K562 (cell line): ENCODE results near the gene SLC6A7. TPM values are rescaled to one million over a fixed set of nuclear protein-coding genes. Genes with fewer than 3 reads are reported as not detected.

Experiments used
- ATAC-seq: fragments of 200-7000 bp; cut with Tn5 transposase; 3 replicates; pipeline ENCODE4 v1.9.1; 2020; ENCODE audit warnings: moderate library complexity
- BruUV-seq: library from RNA; stranded (reverse); fragments of 400-500 nt; replicated peaks from 2 replicates; lab custom pipeline; 2021; lab: Mats Ljungman, UMichigan
- CTCF ChIA-PET: fragments of 300-600 bp; formaldehyde crosslinking; extraction: SDS; loops from one replicate; lab custom pipeline; 2021; ENCODE audit warnings: low intra/inter-chr PET ratio; lab: Yijun Ruan, JAX
- POLR2A ChIA-PET: fragments of 300-600, 350-650 bp; sonication (Branson Sonifier 250); formaldehyde crosslinking; extraction: SDS; loops from one replicate; lab custom pipeline; 2021; ENCODE audit warnings: antibody characterized with exemption, inconsistent platforms; lab: Yijun Ruan, JAX
- DNase-seq, 4 experiments: peaks; one replicate each; pipeline versions ENCODE4 v3.0.0 to v3.0.0-alpha.2; 2011 to 2018; ENCODE audit warnings: low spot score in 3 of 4, mixed read lengths in 3 of 4; ENCODE audit errors: extremely low read depth in 1 of 4
- FAIRE-seq: peaks from 2 replicates; lab custom pipeline; 2011; peaks lifted over from hg19 to GRCh38; lab: Jason Lieb, UNC
- H2AFZ ChIP-seq: 2 replicates; pipeline ENCODE4 v1.6.0; 2011; ENCODE audit warnings: low read depth, low read length, control low read depth, inconsistent platforms
- H3K27ac ChIP-seq: fragments of 200-600 bp; 3 replicates; pipeline ENCODE4 v1.8.0; 2011; ENCODE audit warnings: low read depth, mild to moderate bottlenecking, control low read depth, inconsistent platforms, low read length, moderate library complexity, mixed read lengths; ENCODE audit errors: extremely low read depth
- H3K27me3 ChIP-seq, 2 experiments: fragments of 300-600 bp in 1 of 2; 2 replicates in 1 of 2; 3 replicates in 1 of 2; pipeline versions ENCODE4 v1.6.0 to v1.8.0; 2011; ENCODE audit warnings: inconsistent platforms in 2 of 2, low read length in 2 of 2, mild to moderate bottlenecking in 1 of 2, mixed read lengths in 1 of 2, moderate library complexity in 1 of 2; ENCODE audit not compliant: control insufficient read depth in 2 of 2, insufficient read depth in 2 of 2
- H3K36me3 ChIP-seq: fragments of 300-600 bp; 3 replicates; pipeline ENCODE4 v1.8.0; 2011; ENCODE audit warnings: mild to moderate bottlenecking, low read length, inconsistent platforms; ENCODE audit not compliant: control insufficient read depth, insufficient read depth
- H3K4me1 ChIP-seq, 2 experiments: fragments of 200-600 bp in 1 of 2; replicated peaks in 1 of 2; 2 replicates in 1 of 2; 3 replicates in 1 of 2; pipeline versions ENCODE4 v1.5.1 to v1.8.0; 2011; ENCODE audit warnings: inconsistent platforms in 2 of 2, low read length in 2 of 2, mild to moderate bottlenecking in 1 of 2, mixed read lengths in 1 of 2, moderate library complexity in 1 of 2; ENCODE audit not compliant: control insufficient read depth in 2 of 2, insufficient read depth in 2 of 2
- H3K4me2 ChIP-seq: 2 replicates; pipeline ENCODE4 v1.6.1; 2011; ENCODE audit warnings: low read length, control low read depth, inconsistent platforms, mixed read lengths; ENCODE audit not compliant: insufficient read depth
- H3K4me3 ChIP-seq: fragments of 200-600 bp; sonication (generic), shearing (Covaris generic); 2 replicates; pipeline ENCODE4 v1.5.1; 2016; ENCODE audit warnings: control low read depth, inconsistent platforms
- H3K79me2 ChIP-seq: fragments of 200-600 bp; 3 replicates; pipeline ENCODE4 v1.8.0; 2011; ENCODE audit warnings: low read length, inconsistent platforms; ENCODE audit not compliant: control insufficient read depth, insufficient read depth
- H3K9ac ChIP-seq, 2 experiments: 2 replicates each; pipeline versions ENCODE4 v1.6.0 to v1.6.1; 2011; ENCODE audit warnings: low read depth in 2 of 2, low read length in 2 of 2, control low read depth in 1 of 2, inconsistent platforms in 1 of 2, mild to moderate bottlenecking in 1 of 2, mixed read lengths in 1 of 2; ENCODE audit not compliant: insufficient read depth in 1 of 2
- H3K9me1 ChIP-seq: one replicate; pipeline ENCODE4 v1.6.0; 2011; ENCODE audit warnings: inconsistent platforms, mild to moderate bottlenecking, low read length, moderate library complexity; ENCODE audit not compliant: control insufficient read depth, insufficient read depth
- H3K9me3 ChIP-seq: replicated peaks from 2 replicates; pipeline ENCODE4 v1.5.1; 2011; ENCODE audit warnings: low read depth, low read length, inconsistent platforms; ENCODE audit not compliant: control insufficient read depth, insufficient read depth
- H4K20me1 ChIP-seq: replicated peaks from 2 replicates; pipeline ENCODE4 v1.6.1; 2011; ENCODE audit warnings: low read length, inconsistent platforms, mixed read lengths; ENCODE audit not compliant: control insufficient read depth, insufficient read depth
- ATF2 ChIP-seq: sonication (generic); formaldehyde crosslinking; IDR thresholded peaks from 2 replicates; pipeline ENCODE4 v1.8.1; 2022; ENCODE audit warnings: missing genetic modification reagents
- BMI1 ChIP-seq: fragments of 150-350 bp; IDR thresholded peaks from 2 replicates; pipeline ENCODE4 v1.6.1; 2014; ENCODE audit warnings: low read length
- CBFA2T3 ChIP-seq: fragments of 450-650 bp; IDR thresholded peaks from 2 replicates; pipeline ENCODE4 v1.6.1; 2017
- CBX1 ChIP-seq: sonication (generic); IDR thresholded peaks from 2 replicates; pipeline ENCODE4 v1.6.1; 2016; ENCODE audit warnings: antibody characterized with exemption, low read depth, mild to moderate bottlenecking
- DLX4 ChIP-seq: fragments of 250-450 bp; sonication (Bioruptor Pico); IDR thresholded peaks from 2 replicates; pipeline ENCODE4 v1.6.1; 2021; ENCODE audit warnings: mild to moderate bottlenecking
- EGR1 ChIP-seq: fragments of 450-650 bp; conservative IDR thresholded peaks from 2 replicates; pipeline ENCODE4 v1.6.1; 2017; ENCODE audit warnings: mild to moderate bottlenecking
- FOXA1 ChIP-seq: fragments of 450-650 bp; IDR thresholded peaks from 2 replicates; pipeline ENCODE4 v1.6.1; 2016; ENCODE audit warnings: mild to moderate bottlenecking, borderline replicate concordance
- MCM7 ChIP-seq, 2 experiments: fragments of 450-650 bp; IDR thresholded peaks; 2 replicates each; pipeline ENCODE4 v1.6.1; 2016 to 2018
- MTA1 ChIP-seq: fragments of 450-650 bp; IDR thresholded peaks from 2 replicates; pipeline ENCODE4 v1.6.1; 2017; ENCODE audit warnings: borderline replicate concordance
- RB1 ChIP-seq: fragments of 450-650 bp; IDR thresholded peaks from 2 replicates; pipeline ENCODE4 v1.6.1; 2017; ENCODE audit warnings: low read depth, mild to moderate bottlenecking
- STAT5B ChIP-seq: fragments of 250-450 bp; sonication (Bioruptor Pico); IDR thresholded peaks from 2 replicates; pipeline ENCODE4 v1.8.0; 2021; ENCODE audit warnings: mild to moderate bottlenecking, inconsistent platforms
- TRIM28 ChIP-seq: fragments of 450-650 bp; IDR thresholded peaks from 2 replicates; pipeline ENCODE4 v1.6.1; 2017
- ZNF143 ChIP-seq: sonication (generic); formaldehyde crosslinking; IDR thresholded peaks from 2 replicates; pipeline ENCODE4 v1.9.0; 2022; ENCODE audit warnings: mild to moderate bottlenecking, missing genetic modification reagents
- ZNF175 ChIP-seq: fragments of 200-800 bp; sonication (Bioruptor generic); IDR thresholded peaks from 2 replicates; pipeline ENCODE4 v1.6.1; 2016; ENCODE audit warnings: low read depth, mild to moderate bottlenecking, missing genetic modification characterization, missing compliant biosample characterization
- ZNF239 ChIP-seq: fragments of 250-450 bp; sonication (Bioruptor Pico); IDR thresholded peaks from 2 replicates; pipeline ENCODE4 v1.4.0; 2020; ENCODE audit warnings: mild to moderate bottlenecking
- ZNF57 ChIP-seq: fragments of 450-650 bp; formaldehyde crosslinking; IDR thresholded peaks from 2 replicates; pipeline ENCODE4 v1.4.0; 2020; ENCODE audit warnings: mild to moderate bottlenecking, moderate library complexity
- WGBS: fragments of 100-300 bp; shearing (Covaris generic); methylation state at CpG from one replicate; pipeline ENCODE4 v1.1.6; 2016; ENCODE audit warnings: low coverage, mixed read lengths; ENCODE audit not compliant: insufficient coverage; ENCODE audit errors: missing lambda C conversion rate; 5-methylcytosine and 5-hydroxymethylcytosine counted together
- in situ Hi-C: fragments of 300-500 bp; cut with MboI; formaldehyde crosslinking; loops from 4 replicates; pipeline ENCODE4 v1.15.0; 2018; ENCODE audit warnings: inconsistent platforms, mixed read lengths
- intact Hi-C: fragments of 100-400 bp; cut with micrococcal nuclease; formaldehyde crosslinking; loops from 2 replicates; pipeline ENCODE4 v1.14.2; 2022
- polyA plus RNA-seq, 8 experiments: library from polyadenylated mRNA; depleted of rRNA in 4 of 8; stranded (reverse) in 5 of 8; unstranded in 3 of 8; fragments of >200 nt; fragmentation: Nextera tagmentation in 2 of 8; fragmentation: Illumina TruSeq in 1 of 8; extraction: Ambion mirVana in 2 of 8; extraction: Trizol in 1 of 8; gene quantifications; 2 replicates each; pipeline versions ENCODE4 v1.2.1 to v1.2.3, GENCODE V29; 2011 to 2014; ENCODE audit warnings: inconsistent platforms in 1 of 8, missing spikeins in 1 of 8
- total RNA-seq, 7 experiments: library from RNA; depleted of rRNA in 6 of 7; stranded (reverse); fragments of >200 nt in 6 of 7; fragmentation: Illumina TruSeq in 2 of 7; extraction: Trizol in 2 of 7; gene quantifications; 2 replicates each; pipeline versions ENCODE4 v1.2.1 to v1.2.3, GENCODE V29; 2011 to 2021; ENCODE audit warnings: low replicate concordance in 1 of 7
- TF ChIP-seq, protein P1 (sequence below), 2 experiments: IDR thresholded peaks; 2 replicates each; pipeline ENCODE4 v1.6.1; 2012; ENCODE audit warnings: improper control_type of control experiment in 2 of 2, low read depth in 2 of 2, low read length in 2 of 2, borderline replicate concordance in 1 of 2
- TF ChIP-seq, protein P2 (sequence below): sonication (generic); formaldehyde crosslinking; IDR thresholded peaks from 2 replicates; pipeline ENCODE4 v1.9.0; 2022; ENCODE audit warnings: mild to moderate bottlenecking, missing genetic modification reagents

The SLC6A7 gene
- total and polyA plus RNA-seq, 9 of the 15 experiments (the other 6 are each of a cell fraction or from before 2014, with no cell fraction given): not detected

DNA sequence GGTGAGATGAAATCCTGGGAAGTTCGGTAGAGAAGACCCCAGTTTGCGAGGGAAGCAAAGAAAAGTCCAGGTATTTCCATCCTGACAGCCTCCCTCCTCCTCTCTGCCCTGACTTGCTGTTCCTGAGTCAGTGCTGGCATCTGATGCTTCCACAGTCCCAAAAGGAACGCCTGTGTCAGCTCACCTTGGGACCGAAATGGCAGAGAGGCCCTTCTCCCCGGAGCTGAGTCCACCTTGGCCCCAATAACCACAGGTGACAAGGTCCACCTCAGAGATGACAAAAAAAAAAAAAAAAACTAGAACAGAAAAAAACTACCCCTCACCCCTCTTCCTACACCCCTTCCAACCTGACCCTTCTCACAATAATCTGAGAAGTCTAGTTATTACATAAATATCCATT is 31.6 kb downstream of the SLC6A7 start (continued):
- TF ChIP-seq DLX4 (no peak), ZNF143 (CRISPR knock-in tag) (no peak), EGR1 (no peak)
- TF ChIP-seq, all 486 proteins: peak for 0

DNA sequence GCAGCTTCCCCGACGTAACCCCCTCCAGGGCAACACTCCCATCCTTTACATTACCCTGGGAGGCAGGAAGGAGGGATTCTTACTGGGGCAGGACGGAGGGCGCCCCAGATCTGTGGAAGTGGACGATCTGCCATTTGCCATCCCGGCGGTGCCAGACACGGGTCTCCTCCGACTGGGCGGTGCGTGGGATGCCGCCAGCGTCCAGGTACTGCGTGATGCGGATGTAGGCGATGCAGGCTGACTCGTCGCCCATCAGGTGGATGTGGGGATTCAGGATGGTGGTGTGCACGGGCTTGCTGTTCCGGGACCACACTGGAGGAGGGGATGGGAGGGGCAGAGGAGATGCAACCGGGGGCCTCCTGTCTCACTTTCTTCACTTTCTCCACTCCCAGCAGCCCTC is 33.0 kb downstream of the SLC6A7 start:
- no TSS peak for BruUV-seq
- Histone ChIP-seq H3K36me3 (no peaks in the 10 kb centered on the region), H3K9me3 (no peaks in the 10 kb centered on the region), H3K9me1 (no peaks in the 10 kb centered on the region), H2AFZ (no peak overlapping the region), H4K20me1 (peaks cover 8% of the 10 kb centered on the region; the same call in 1 of the 2 replicates), H3K4me1 (no peaks in the 10 kb centered on the region; a peak in 1 of 5 replicates), H3K4me3 (no peak overlapping the region), H3K4me2 (no peak overlapping the region), H3K9ac (no peak overlapping the region), H3K27ac (no peak overlapping the region), H3K27me3 (peaks cover 13 to 35% of the 10 kb centered on the region in 2 experiments; a peak in 4 of 5 replicates), H3K79me2 (no peaks in the 10 kb centered on the region)
- WGBS: 33% methylated on average over 21 of the region's 21 CpGs
- in situ Hi-C loops (loop anchor here (5.0 kb wide), 1 partner anchor 96 kb away; no protein-coding TSS in a partner anchor), intact Hi-C loops (no loop called here)
- ChIA-PET POLR2A (interaction anchor here (0.8 kb wide), 1 partner anchor 88 kb away, joined by 3 read pairs; no protein-coding TSS in a partner anchor), CTCF (no interaction called here)
- DNase-seq (no peak), ATAC-seq (no peak), FAIRE-seq (no peak)
- TF ChIP-seq RB1: no peak
- TF ChIP-seq FOXA1: no peak
- no peak for TF ChIP-seq TRIM28
- no peak for TF ChIP-seq BMI1
- TF ChIP-seq MCM7 (IDR thresholded peaks at IDR 0.05): no peak
- TF ChIP-seq ZNF175: no peak
- no peak for TF ChIP-seq STAT5B (CRISPR knock-in tag)
- TF ChIP-seq, protein P1, sequence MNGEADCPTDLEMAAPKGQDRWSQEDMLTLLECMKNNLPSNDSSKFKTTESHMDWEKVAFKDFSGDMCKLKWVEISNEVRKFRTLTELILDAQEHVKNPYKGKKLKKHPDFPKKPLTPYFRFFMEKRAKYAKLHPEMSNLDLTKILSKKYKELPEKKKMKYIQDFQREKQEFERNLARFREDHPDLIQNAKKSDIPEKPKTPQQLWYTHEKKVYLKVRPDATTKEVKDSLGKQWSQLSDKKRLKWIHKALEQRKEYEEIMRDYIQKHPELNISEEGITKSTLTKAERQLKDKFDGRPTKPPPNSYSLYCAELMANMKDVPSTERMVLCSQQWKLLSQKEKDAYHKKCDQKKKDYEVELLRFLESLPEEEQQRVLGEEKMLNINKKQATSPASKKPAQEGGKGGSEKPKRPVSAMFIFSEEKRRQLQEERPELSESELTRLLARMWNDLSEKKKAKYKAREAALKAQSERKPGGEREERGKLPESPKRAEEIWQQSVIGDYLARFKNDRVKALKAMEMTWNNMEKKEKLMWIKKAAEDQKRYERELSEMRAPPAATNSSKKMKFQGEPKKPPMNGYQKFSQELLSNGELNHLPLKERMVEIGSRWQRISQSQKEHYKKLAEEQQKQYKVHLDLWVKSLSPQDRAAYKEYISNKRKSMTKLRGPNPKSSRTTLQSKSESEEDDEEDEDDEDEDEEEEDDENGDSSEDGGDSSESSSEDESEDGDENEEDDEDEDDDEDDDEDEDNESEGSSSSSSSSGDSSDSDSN (IDR thresholded peaks at IDR 0.05; ENCODE audit: borderline replicate concordance in 1 of 2, low read depth in 2 of 2, low read length in 2 of 2): no peak
- TF ChIP-seq CBFA2T3: no peak
- TF ChIP-seq, protein P2, sequence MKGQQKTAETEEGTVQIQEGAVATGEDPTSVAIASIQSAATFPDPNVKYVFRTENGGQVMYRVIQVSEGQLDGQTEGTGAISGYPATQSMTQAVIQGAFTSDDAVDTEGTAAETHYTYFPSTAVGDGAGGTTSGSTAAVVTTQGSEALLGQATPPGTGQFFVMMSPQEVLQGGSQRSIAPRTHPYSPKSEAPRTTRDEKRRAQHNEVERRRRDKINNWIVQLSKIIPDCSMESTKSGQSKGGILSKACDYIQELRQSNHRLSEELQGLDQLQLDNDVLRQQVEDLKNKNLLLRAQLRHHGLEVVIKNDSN (CRISPR knock-in tag): no peak
- no peak for TF ChIP-seq CBX1
- no peak for TF ChIP-seq ZNF57 (CRISPR knock-in tag)
- no peak for TF ChIP-seq ZNF239
- TF ChIP-seq ATF2: no peak
- no peak for TF ChIP-seq MTA1
